Loucy (cell line): ENCODE measurements around the gene OSGEP.

ENCODE experiments used
- CTCF ChIP-seq: fragments of 200-600 bp; sonication (generic); conservative IDR thresholded peaks from 2 replicates; pipeline ENCODE4 v1.5.1; 2014; ENCODE audit warnings: mild to moderate bottlenecking, antibody characterized with exemption, low read length
- EZH2phosphoT487 ChIP-seq: fragments of 200-600 bp; IDR thresholded peaks from 2 replicates; pipeline ENCODE4 v1.6.1; 2018; ENCODE audit warnings: antibody characterized with exemption, mild to moderate bottlenecking, moderate library complexity, borderline replicate concordance

GRCh38 chr14:20486684-20487395 lies 32.2 kb upstream of the OSGEP start:
- TF ChIP-seq CTCF = no peak
- no peak for TF ChIP-seq EZH2phosphoT487
